HG03457 (cell line): ENCODE data around the gene RUNX3.
"Not testable (repeated sequence)": the region's sequence is repeated elsewhere in the genome, so short reads cannot be mapped to it uniquely, and the experiment has no call there.

ENCODE experiments used
- ATAC-seq: cut with Tn5 transposase; IDR thresholded peaks from one replicate; pipeline ENCODE4 v1.9.1; 2021; ENCODE audit warnings: moderate number of reproducible peaks; ENCODE audit not compliant: unreplicated experiment

The RUNX3 gene

DNA sequence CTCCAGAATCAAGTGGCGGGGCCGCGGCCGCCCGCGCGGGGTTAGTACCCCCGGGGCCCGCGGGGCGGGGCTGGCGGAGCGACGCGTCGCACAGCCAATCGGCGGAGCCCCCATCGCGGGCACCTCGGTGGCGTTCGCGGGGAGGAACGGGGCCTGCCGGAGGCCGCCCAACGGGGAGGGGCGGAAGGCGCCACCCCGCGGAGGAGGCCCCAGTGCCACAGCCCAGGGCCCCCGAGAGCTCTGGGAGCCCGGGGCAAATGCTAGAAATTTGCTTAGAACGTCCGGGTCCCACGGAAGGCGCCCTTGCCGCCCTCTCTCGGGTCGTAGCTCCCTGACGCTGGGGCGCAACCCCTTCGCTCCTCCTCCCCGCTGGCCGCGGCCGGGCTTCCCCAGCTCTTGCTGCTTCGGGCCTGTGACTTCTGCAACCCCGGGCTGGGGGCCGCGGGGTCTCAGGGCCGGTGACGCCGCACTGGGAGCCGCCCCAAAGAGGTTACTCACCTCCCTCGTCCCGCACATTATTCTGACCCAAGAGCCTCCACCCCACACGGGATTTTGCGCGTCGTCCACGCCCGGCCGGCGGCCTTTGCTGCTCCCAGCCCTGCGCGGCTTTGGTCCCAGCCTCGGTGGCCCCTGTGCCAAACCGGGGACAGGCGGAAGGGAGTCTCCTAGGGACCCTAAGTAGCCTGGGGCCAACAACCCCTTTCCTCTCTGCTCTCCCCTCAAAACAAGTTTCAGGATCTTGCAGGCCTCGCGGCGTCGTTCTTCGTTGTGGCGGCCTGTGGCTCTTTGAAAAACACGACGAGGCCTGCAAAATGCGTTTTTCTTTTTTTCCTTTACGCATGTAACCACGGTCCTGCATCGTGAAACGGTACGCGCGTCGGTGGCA, at the start of gene RUNX3:
RUNX3 (minus strand) TSS at position 17 of the 886 bp plus-strand sequence. CDS start 408 bp downstream, outside the sequence.
- ATAC-seq = peak; percentile 53

DNA sequence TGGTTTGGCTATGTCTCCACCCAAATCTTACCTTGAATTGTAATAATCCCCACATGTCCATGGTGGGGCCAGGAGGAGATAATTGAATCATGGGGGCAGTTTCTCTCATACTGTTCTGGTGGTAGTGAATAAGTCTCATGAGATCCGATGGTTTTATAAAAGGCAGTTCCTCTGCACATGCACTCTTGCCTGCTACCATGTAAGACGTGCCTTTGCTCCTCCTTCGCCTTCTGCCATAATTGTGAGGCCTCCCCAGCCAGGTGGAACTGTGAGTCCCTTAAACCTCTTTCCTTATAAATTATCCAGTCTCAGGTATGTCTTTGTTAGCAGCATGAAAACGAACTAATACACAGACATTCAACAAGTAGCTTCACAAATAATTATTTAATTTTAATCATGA, 49.2 kb upstream of the RUNX3 start:
- ATAC-seq = not testable (repeated sequence)

DNA sequence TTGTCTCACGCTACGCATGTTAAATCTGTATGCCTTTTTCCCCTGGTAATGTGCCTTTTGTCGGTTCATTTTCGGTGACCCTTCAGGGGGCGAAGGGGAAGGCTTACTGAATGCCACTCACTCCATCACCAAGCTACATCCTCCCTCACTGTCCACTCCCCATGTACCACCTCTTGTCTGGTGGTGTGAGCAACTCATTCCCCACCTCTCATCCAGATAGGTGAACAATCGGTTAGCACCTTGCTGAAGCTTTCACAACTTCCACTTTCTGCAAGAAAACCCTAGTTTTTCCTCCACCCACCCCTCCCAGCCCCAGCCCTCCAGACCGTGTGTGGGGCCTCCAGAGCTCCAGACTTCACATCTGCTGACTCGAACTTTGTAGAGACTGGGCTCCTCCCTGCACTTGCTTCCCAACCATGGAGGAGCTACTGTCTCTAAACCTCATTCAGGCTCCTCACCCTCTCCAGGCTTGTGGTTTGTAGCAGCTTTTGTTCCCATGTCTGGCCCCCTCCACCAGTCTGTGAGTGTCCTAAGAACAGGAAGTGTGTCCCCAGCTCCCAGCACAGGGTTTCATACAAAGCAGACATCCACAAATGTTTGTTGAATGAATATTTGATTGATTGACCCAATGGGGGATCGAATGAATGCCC, 48.4 kb upstream of the RUNX3 start:
- ATAC-seq = no peak

DNA sequence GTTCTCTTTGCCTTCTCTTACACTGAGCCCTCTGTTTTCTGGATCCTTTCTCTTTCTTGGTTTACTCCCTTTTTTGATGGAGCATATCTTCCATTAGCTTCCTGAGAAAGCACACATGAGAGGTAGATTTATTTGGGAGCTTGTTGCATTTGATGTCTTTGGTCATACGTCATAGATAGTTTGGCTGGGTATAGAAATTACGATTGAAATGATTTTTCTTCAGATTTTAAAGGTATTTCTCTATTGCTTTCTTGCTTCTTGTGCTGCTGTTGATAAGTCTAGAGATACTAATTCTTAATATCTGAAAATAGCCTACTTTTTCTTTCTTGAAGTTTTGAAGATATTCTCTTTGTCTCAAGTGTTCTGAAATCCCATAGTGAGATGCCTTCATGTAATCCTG, 45.3 kb upstream of the RUNX3 start:
- no peak for ATAC-seq

DNA sequence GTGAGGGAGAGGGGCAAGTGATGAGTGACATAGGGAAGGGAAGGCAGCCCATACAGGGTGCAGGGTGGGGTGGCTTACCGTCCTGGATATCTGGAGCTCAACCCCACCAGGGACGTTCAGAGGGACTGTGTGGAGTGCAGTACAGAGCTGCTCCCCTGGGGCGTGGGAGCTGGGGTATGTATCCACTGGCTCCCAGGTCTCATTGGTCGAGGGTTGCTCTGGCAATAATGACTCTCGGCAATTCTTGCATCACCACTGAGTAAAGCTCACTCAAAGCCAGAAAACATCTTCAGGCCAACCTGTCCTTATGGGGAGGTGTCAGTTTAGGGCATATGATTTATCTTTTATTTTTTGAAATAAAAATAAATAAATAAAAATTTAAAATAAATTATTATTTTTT, 43.2 kb upstream of the RUNX3 start:
- no peak for ATAC-seq

DNA sequence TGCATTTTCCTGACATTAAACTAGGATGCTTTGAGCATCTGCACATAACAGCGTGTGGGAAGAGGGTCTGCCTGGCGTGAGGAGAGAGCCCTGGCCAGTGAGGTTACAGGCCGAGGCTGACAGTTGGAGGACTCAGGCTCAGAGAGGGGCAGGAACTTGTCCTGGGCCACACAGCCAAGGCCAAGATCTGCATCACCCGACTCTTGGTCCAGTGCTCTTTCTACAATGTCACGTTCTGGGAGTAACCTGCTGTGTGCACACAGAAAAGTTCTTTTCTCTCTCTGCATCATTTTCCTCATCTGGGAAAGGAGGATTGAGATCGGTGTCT, 42.8 kb upstream of the RUNX3 start:
- ATAC-seq = no peak

DNA sequence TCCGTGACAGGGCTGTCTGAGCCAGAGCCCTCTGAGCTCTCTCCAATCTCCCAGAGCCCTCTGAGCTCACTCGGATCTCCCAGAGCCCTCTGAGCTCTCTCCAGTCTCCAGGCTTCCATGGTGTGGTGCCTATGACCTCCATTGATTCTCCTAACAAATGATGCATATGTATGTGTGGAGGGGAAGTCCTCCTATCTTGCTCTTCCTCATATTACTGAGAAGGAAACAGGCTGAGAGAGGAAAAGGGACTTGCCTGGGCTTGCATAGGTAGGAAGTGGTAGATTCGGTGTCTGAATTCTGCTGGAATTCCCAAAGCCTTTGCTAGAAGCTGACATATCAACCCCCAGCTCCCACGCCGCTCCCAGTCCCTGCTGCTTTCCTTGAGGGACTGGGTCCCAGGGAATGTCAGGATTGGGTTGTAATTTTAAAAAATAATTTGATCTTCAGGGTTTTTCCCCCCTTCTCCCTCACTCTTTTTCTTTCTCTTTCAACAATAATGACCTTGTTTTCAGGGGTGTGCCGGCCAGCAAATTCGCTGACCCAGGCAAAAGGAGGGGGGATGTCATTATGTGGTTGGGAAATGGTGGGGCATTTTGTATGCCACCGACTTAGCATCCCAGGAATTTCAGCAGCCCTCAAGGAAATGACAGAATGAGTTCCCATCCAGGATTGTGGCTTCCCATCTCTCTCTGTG, 42.3 kb upstream of the RUNX3 start:
- no peak for ATAC-seq

DNA sequence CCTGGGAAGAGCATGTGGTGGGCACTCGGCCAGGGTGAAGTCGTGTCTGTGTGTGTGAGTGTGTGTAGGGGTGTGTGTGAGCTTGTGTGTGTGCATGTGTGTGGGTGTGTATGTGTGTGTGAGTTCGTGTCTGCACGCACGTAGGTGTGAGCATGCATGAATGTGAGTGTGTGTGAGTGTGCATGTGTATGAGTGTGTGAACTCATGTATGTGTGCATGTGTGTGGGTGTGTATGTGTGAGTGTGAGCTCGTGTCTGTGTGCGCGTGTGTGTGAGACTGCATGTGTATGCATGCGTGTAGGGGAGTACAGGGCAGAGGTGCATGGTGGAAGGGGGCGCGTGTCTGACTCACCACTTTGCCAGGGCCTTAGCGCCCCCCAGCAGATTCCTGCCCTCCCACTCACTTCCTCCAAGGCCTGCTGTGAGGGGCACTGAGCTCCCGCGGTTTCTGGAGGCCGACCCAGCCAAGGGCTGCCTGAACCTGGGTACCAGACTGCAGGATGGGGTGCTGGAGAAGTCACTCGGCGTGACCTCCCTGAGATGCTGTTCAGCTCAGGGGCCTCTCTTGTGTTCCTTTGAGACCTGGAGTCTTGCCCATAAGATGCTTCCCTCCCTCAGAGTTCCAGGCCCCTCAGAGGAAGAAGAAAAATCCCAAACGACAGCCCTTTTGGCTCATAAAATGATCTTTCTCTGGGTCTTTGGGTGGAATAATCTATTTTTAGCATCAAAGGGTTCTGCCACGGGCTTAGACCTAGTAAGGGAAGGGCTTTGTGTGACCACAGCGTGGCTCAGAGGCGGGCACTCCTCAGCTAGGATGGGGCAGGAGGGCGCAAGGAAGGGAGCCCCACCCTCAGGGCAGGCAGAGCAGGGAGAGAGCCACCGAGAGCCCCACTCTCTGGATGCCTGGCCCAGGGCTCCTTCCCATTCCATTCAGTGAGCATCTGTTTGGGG, 41.1 kb upstream of the RUNX3 start:
- ATAC-seq = no peak

DNA sequence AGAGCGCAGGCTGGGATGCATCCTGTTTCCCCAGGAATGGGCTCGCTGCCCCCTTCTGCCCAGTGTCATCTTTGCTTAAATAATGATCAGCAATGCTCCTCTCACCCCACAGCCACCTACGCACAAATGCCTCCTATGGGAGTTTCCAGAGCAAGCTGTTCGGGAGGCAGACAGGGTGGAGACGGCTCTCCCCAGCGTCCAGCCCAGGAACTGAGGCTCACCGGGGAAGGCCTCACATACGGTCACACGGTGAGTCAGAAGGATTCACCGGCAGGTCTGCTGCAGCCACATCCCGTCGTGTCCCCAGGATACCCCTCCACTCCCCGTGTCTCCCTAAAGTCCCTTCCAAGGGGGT, 40.3 kb upstream of the RUNX3 start:
- no peak for ATAC-seq

DNA sequence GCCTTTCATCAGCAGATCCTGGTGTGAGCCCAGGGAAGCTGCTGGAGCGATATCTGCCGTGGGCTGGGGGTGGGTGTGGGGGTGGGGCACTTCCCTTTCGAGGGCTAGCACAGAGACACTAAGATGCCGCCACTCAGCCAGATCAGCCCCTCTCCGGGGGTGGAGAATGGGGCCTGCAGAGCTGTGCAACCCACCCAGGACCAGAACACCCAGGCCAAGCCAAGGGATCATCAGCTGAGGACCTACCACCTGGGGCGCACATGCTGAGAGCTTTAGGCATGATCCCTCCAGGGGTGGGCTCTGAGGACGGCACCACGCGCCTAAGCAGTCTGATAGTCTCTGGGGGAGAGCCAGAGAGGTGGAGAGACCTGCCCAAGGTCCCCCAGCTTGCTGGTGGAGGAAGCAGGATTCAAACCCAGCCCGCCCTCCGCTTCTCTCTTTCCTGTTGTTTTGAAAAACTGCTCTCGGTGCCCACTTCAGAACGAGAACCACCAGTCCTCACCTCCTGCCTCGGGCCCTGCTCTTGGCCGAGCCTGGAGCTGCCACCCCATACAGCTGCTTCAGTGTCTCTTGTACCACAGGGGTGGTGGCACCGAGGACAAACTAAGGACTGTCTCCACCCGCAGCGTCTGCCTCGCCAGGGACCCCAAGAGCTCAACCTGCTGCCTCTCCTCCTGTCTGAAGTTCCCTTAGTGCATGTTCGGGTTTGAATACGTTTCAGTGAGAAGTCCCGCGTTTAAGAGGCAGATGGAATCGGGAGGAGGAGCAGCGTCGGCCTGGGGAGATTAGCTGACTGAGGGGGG, 39.7 kb upstream of the RUNX3 start:
- no peak for ATAC-seq

DNA sequence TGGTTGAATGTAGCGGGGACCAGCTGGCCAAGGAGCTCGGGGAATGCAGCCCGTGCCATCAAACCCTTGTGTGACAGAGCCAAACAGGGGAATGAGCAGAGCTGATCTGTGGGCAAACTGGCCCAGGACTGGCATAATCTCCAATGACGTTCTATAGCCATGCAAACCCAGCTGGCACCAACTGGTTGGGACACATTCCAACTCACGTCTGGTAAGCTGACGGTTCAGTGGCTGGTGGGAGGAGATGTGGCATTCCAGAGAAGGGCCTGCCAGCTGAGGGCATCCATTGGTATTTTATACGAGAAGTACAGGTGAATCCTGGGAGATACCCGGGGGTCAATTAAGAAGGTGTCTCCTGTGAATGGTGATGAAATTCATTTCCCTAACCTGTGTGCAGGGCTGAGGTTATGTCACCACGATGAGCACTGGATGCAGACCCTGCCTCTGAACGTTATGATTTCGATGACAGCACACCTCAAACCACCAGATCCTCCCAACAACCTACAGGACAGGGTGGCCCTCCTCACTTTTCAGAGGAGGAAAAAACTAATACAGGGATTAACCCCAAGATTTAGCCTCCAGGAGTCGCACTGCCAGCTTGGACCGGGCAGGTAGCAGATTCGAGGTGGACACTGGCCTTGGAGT, 39.0 kb upstream of the RUNX3 start:
- ATAC-seq = no peak

DNA sequence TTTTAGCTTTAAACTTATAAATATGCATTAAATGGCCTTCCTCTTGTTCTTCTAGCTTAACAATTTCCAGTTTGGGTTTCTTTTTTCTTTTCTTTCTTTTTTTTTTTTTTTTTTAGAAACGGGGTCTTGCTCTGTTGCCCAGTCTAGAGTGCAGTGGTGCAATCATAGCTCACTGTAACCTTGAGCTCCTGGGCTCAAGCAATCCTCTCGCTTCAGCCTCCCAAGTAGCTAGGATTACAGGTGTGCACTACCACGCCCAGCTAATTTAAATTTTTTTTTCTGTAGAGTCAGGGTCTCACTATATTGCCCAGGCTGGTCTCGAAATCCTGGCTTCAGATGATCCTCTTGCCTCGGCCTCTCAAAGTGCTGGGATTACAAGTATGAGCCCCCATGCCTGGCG, 37.9 kb upstream of the RUNX3 start:
- no peak for ATAC-seq

DNA sequence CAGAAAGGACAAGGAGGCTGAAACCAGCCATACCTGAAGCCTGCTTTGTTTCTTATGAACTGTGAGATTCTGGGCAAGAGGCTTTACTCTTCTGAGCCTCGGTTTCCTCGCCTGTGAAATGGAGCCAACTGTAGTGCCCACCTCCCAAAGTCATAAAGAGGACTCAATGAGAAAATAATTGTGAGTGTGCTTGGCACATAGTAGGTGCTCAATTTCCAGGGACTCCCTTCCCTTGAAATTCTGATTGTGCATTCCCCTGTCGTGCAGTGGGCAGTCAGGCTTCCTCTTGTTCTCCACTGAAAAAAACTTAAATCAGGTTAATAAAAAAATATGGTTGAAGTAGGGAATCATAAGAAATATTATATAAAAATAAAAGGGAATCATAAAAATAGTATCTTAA, 37.5 kb upstream of the RUNX3 start:
- no peak for ATAC-seq

DNA sequence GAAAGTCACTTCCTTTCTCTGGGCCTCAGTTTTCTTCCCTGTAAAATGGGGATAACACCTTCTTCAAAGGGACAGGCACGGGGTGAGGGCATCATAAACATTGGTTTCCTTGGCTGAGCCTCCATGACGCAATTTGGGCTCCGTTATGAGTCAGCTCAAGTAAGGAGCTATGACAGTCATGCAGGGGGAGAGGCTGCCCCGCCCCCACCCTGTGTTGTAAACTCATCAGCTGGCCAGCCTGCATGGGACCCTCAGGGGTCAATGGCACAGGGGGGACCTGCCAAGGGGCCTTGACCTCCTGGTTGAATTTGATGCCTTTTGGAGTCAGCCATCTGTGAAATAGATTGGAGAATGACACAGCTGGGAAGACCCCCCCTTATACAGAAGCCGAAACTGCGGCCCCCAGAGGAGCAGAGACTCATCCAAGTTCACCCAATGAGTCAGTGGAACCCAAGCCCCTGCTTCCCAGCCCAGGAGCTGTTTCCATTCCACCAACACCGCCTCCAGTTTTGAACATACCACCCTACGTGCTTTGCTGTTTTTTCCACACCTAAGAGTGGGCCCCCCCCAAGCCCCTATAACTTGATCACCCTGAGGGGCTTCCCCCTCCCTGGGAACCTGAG, 36.8 kb upstream of the RUNX3 start:
- ATAC-seq = no peak

DNA sequence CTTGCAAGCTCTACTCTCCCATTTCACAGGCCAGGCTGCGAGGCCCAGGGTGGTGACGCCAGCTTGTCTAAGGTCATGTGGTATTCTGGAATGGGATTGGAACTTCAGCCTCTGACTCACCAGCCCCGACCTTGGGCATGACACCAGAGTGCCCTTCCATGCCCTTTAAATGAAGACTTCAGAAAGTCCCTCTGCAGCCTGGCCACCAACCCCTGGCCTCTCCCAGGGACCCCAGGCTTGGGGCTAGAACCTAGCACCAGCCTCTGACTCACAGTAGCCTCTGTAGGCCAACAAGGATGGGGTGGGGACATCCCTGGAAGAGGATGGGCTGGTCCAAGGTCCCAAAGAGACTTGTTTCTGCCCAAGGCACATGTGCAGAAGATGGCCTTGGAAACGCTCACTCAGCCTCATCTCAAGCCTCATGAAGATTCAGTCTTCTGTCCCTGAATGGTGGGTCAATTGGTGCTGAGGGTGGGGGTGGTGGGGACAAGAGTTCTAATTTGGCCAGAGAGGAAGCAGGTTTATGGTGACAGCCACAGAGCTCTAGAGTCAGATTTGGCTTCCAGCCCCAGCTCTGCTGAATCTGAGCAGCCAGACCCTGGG, 36.1 kb upstream of the RUNX3 start:
- no peak for ATAC-seq

DNA sequence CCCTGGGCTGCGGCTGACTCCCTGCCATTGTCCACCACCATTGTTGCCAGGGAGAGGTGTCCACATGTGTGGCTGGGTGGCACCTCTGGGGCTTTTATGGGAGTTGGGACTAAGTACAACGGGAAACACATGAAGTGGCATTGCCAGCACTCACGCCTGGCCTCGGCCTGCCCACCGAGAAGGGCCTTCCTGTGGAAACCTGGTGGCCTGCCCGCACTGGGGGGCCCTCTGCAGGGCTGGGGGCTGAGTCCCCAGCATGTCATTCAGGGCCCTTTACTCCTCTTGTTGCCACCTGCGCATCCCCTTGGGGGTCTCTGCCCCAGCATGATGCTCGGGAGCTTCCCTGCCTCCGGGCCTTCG, 35.5 kb upstream of the RUNX3 start:
- ATAC-seq = no peak

DNA sequence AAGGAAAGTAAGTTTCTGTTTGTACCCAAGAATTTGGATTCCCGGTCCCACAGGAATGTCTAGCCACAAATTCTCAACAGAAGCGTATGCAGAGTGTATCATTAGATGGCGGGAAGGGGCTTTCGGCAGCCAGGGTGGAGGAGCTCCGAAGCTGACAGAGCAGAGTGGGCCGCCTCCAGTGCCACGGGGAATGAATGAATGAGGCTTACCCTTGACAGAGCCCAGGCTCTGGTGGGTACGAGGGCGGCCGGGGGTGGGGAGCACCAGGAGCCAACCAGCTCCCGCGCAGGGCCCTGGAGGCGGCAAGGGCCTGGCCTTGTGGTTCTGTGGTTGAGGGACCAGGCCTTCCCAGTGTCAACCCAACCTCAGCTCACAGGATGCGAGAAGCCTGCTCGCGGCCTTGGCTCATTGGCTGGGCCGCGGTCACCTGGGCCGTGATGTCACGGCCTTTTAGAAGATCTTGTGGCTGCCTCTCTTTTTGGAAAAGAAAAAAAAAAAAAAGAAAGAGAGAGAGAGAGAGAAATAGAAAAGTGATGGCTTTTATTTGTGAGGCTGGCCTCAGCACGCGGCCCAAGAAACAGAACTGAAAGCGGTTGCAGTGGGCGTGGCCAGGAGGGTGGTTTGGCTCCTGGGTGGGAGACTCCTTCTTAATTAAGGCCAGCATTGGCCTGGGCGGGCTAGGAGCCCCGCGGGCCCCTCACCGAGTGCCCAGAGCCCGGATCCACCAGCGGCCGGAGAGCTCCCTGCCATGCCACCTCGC, 34.9 kb upstream of the RUNX3 start:
- peak; percentile 81 for ATAC-seq
